ENCODE results near the gene S100A8. TPM values are rescaled to one million over a fixed set of nuclear protein-coding genes. Genes with fewer than 3 reads are reported as not detected.
"Not testable (repeated sequence)": the region's sequence is repeated elsewhere in the genome, so short reads cannot be mapped to it uniquely, and the experiment has no call there.

Gene S100A8
- total RNA-seq, 1 experiment from 2014 or later = not detected

DNA sequence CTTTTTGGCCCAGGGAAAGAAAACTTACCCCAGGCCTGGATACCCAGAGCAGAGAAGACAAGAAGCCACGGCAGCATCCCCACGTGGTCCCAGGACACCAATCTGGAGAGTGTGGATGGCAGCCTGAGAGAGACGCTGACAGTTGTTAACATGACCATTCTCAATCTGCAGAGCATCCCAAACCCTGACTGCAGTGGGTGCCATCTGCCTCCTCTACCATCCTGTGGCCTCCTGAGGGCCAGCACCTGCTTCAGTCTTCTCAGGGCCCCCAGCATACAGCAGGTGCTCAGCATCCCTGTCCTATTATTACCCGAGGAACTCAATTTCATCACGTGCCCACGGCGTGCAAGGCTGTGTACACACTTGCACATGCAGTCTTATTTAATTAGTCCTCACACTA lies 43.0 kb downstream of the S100A8 start:
- no peak for DNase-seq (ENCODE audit: low read depth)

DNA sequence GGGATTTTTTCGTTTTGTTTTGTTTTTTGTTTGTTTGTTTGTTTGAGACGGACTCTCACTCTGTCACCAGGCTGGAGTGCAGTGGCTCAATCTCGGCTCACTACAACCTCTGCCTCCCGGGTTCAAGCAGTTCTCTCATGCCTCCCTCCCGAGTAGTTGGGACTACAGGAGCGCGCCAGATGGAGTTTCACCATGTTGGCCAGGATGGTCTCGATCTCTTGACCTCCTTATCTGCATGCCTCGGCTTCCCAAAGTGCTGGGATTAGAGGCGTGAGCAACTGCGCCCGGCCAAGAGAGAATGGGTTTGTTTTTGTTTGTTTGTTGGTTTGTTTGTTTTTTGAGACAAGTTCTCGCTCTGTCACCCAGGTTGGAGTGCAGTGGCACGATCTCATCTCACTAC lies 43.8 kb downstream of the S100A8 start:
- DNase-seq (ENCODE audit: low read depth) = not testable (repeated sequence)

DNA sequence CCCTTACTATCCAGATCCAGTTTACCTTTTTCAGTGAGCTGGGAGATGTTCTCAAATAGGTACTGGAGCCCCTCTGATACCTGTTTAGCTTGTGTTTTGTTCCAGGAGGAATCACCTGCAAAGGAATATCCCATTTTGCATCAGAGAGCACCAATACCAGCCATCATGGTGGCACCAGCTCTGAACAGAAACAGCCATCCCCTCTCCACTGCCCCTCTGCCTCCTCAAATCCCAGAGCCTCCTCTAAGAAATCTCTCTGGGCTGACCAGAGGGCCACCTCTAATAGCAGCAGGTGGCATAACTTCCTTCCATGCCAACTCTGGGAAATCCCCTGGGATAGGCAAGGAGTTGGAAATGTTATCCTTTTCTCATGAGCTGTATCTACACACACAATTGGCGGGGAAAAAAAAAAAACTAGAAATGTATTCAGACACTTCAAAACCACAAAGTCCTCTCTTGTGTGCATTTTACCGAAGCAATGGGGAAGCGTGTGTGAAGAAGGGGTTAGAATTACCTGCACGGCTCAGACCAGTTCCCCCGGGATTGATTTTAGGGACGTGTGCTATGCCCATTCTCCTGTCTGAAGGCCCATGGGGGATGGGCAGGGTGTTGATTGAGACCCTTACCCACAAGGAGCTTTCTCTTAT lies 44.7 kb downstream of the S100A8 start:
- DNase-seq (ENCODE audit: low read depth) = no peak

DNA sequence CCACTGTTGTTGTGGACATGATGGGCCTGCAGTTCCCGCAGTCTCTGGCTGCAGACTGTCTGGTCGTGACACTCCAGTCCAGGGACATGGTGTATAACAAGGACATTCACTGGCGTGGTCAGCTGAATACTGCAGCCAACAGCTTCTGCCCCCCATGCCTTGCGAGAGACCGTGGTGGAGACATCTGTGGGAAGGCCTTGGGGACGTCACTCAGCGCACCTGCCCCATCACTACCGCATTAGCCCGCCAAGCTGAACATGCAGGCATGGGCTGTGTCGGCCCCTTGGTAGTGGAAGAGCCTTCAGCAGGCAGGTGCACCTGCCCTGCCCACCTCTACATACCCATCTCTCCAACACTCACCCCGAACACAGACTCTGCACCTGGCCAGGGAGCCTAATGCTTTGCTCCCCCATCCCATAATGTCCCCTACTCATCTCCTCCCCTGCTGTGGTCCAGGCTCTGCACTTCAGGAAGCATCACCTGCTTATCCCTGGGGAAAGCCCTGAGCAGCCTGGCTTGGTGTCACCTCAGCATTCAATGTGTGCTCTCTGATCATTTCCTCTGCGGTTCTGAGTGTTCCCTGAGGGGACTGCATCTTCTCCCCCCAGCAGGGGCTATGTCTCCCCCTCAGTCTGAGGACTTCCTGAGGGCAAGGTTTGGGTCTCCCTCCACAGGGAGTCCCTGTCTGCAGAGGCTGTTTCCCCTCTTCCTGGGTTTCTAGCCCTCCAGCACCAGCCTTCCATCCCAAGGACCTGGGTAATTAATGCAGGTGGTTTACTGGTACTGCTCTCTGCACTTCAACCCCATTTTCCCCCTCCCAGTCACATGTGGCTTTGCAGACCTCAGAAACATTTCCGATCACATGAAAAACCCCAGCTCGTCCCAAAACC lies 45.4 kb downstream of the S100A8 start:
- no peak for DNase-seq (ENCODE audit: low read depth)

DNA sequence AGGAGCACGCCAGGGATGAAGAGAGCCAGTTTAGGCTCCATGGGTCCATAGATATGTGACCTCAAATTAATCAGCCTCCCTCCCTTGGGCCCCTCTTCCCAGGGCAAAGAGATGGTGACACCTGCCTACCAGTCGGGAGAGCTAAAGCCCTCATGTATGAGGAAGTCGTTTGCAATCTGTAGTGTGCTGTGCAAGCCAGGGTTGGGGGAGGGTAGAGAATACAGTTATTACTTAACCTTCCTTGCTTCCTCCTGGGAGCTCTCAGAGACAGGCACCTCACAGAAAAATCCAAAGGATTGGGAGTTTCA lies 46.2 kb downstream of the S100A8 start:
- no peak for DNase-seq (ENCODE audit: low read depth)

DNA sequence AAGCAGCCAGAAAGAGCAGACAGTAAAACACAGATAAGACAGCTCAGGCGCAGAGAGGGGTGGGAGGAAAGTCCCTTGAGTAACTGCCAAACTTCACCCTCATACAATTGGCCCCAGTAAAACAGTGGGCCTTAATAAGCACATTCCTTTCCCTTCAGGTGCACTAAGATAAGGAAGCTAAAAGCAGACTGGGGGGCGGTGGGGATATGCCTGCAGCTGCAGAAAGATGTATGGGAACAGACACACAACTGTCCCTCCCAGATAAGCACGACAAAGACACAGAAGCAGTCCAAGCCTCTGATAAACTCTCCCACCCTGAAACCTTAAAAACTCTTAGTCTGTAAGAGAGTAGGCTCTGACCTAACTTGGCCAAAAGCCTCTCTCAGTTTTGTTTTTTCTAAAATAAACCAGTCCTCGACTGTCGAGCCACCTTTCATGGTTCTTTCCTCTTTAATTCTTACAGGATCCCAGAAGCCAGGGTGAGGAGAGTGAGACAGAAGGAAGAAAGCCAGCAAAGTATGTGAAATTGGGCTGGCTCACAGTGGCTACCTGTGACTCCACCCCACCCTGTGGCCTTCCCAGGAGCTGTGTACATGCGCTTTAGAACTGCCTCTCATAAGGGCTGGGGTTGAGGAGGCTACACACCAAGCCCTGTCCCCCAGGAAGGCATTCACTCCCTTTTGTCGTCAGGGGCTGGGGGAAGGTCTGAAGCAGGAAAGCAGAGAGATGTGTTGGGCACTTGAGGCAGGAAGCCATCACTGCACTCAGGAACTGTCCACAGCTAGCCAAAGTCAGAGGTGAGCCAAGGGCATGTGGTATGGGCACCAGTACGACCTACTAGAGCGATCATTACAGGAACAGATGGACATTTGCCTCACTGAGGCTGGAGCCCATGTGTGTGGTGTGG lies 46.8 kb downstream of the S100A8 start:
- no peak for DNase-seq (ENCODE audit: low read depth)

DNA sequence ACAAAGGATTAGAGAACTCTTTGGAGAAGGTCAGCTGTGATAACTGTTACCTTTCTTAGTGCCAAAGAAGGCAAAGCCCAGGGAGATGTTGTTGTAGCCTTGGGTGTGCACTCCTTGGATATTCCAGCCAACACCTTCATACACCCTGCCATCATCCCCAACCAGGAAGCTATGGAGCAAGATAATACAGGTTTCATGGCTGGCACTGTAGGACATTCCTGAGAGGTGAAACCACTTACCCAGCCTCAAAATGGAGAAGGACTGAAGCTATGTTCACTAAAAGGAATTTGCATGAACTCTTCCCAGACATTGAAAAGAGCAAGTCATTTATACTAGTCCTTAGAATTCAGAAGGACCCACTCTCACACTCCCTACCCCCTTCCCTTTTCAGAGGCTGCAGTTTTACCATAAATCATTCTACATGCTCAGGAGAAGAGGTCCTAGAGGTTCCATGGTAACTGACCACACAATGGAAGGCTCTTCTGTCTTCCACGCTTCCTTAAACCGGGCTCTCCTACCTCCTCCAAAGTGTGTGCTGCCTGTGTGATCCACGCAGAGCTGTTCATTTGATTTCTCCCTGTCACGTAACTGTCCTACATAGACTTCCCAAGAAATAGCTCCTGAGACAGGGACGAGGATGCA lies 47.7 kb downstream of the S100A8 start:
- no peak for DNase-seq (ENCODE audit: low read depth)

DNA sequence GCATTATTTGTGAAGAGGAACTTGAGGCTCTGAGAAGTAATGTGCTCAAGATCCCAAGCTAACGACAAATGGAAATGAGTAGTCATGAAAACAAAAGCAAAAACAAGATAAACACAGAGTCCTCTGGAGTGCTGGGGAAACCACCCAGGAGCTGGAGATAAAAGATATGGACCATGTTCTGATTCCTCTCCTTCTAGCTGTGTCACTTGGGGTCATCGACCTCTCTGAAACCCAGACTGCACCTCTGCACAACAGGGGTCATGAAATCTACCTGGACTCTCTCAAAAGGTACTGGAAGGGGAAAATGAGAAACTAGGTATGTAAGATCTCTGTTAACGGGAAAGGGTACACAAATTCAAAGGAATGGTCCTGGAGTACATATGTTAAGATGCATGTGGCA lies 48.7 kb downstream of the S100A8 start:
- DNase-seq (ENCODE audit: low read depth) = no peak

DNA sequence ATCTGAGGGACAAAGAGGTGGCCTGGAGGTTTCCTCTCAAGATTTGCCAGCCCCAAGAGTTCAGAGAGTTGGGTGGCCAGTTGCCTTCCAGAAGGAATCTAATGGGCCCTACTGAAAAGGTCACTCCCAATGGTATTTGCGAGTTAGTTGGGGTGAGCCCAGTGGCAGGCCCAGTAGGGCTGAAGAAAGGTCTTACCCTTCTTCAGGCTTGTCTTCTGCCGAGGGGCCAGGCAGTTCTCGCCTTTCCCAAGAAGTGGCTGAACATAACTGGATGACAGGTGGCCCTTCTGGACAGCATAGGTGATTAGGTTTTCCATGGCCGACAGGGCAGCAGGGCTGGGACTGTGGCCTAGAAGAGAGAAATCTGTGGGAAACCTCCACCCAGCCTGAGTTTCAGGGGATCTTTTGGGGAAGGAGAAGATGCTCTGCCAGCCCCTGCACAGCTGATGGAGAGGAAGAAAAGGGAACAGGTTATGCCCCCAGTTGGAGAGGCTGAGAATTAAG lies 49.4 kb downstream of the S100A8 start:
- DNase-seq (ENCODE audit: low read depth) = no peak

DNA sequence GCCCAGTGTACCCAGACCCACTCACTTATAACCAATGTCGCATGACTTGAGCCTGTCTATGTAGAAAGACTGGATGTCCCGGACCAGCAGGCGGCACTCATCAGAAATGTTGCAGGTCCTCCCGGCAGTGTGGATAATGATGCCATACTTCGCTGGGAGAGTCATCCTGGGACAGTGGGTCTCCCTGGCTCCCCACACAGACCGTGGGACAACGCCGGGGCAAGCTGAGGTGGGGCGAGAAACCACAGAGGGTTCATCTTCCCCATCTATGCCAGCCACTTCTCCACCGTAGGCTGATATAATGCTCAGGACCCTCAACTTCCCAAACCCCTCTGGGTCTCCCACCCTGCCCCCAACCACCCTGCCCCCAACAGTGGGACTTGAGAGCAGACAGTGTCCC lies 50.5 kb downstream of the S100A8 start:
- DNase-seq (ENCODE audit: low read depth) = no peak

Other genes starting within 250 kb of the S100A8 start
- gene SPRR2G, start 240.2 kb downstream of the S100A8 start, total RNA-seq (2014; rRNA removed; shearing (Covaris generic)) = not detected in 2 replicates
- not detected in 2 replicates for gene LELP1, start 187.6 kb downstream of the S100A8 start, total RNA-seq (2014; rRNA removed; shearing (Covaris generic))
- 0.11 TPM in 1 of 2 replicates, not detected in the other for gene PRR9, start 173.5 kb downstream of the S100A8 start, total RNA-seq (2014; rRNA removed; shearing (Covaris generic))
- gene LORICRIN, start 131.4 kb downstream of the S100A8 start, total RNA-seq (2014; rRNA removed; shearing (Covaris generic)) = not detected in 2 replicates
- not detected in 2 replicates for gene PGLYRP3, start 78.1 kb downstream of the S100A8 start, total RNA-seq (2014; rRNA removed; shearing (Covaris generic))
- not detected in 2 replicates for gene PGLYRP4, start 42.2 kb downstream of the S100A8 start, total RNA-seq (2014; rRNA removed; shearing (Covaris generic))
- gene S100A9, start 33.2 kb downstream of the S100A8 start, total RNA-seq (2014; rRNA removed; shearing (Covaris generic)) = not detected in 2 replicates
- gene S100A12, start 15.5 kb downstream of the S100A8 start, total RNA-seq (2014; rRNA removed; shearing (Covaris generic)) = not detected in 2 replicates
- gene S100A7A, start 25.4 kb upstream of the S100A8 start, total RNA-seq (2014; rRNA removed; shearing (Covaris generic)) = not detected in 2 replicates
- not detected in 2 replicates for gene S100A7, start 69.6 kb upstream of the S100A8 start, total RNA-seq (2014; rRNA removed; shearing (Covaris generic))
- gene S100A6, start 144.9 kb upstream of the S100A8 start, total RNA-seq (2014; rRNA removed; shearing (Covaris generic)) = 428 and 491 TPM in 2 replicates
- 0.34 TPM in 1 of 2 replicates, not detected in the other for gene S100A5, start 149.9 kb upstream of the S100A8 start, total RNA-seq (2014; rRNA removed; shearing (Covaris generic))
- 15.7 and 20.6 TPM in 2 replicates for gene S100A4, start 154.7 kb upstream of the S100A8 start, total RNA-seq (2014; rRNA removed; shearing (Covaris generic))
- gene S100A3, start 158.2 kb upstream of the S100A8 start, total RNA-seq (2014; rRNA removed; shearing (Covaris generic)) = 9.0 and 12.2 TPM in 2 replicates
- gene S100A2, start 174.8 kb upstream of the S100A8 start, total RNA-seq (2014; rRNA removed; shearing (Covaris generic)) = 86.8 and 88.6 TPM in 2 replicates
- gene S100A16, start 222.1 kb upstream of the S100A8 start, total RNA-seq (2014; rRNA removed; shearing (Covaris generic)) = 131 and 135 TPM in 2 replicates
- not detected in 2 replicates for gene S100A14, start 225.3 kb upstream of the S100A8 start, total RNA-seq (2014; rRNA removed; shearing (Covaris generic))
- gene S100A13, start 236.4 kb upstream of the S100A8 start, total RNA-seq (2014; rRNA removed; shearing (Covaris generic)) = 126 and 201 TPM in 2 replicates
- gene S100A1, start 237.4 kb upstream of the S100A8 start, total RNA-seq (2014; rRNA removed; shearing (Covaris generic)) = 0.40 TPM in 1 of 2 replicates, not detected in the other
- gene CHTOP, start 243.0 kb upstream of the S100A8 start, total RNA-seq (2014; rRNA removed; shearing (Covaris generic)) = 36.2 and 43.0 TPM in 2 replicates

Data from Daoy (cell line).